H1 (cell line): ENCODE results near the gene CCL28. TPM values are rescaled to one million over a fixed set of nuclear protein-coding genes. Genes with fewer than 3 reads are reported as not detected.

ENCODE experiments used
- CTCF ChIA-PET: fragments of 300-600 bp; sonication (Branson Sonifier 250); formaldehyde crosslinking; loops from one replicate; lab custom pipeline; 2021; ENCODE audit not compliant: partially characterized antibody; lab: Charles Lee
- POLR2A ChIA-PET: fragments of 300-600 bp; sonication (Branson Sonifier 250); formaldehyde crosslinking; loops from one replicate; lab custom pipeline; 2021; ENCODE audit warnings: inconsistent platforms; ENCODE audit not compliant: partially characterized antibody; lab: Charles Lee
- DNase-seq, 2 experiments: peaks; one replicate each; pipeline versions ENCODE4 v3.0.0 to v3.0.0-alpha.2; 2010 to 2022; ENCODE audit warnings: low spot score in 2 of 2, low read depth in 1 of 2, mixed read lengths in 1 of 2
- FAIRE-seq: peaks from 2 replicates; lab custom pipeline; 2011; peaks lifted over from hg19 to GRCh38; lab: Jason Lieb, UNC
- H2AFZ ChIP-seq: 2 replicates; pipeline ENCODE4 v1.8.1; 2012; ENCODE audit warnings: low read length, inconsistent platforms
- H2AK5ac ChIP-seq: 2 replicates; pipeline ENCODE4 v1.6.1; 2013; ENCODE audit warnings: low read depth, low read length
- H2BK120ac ChIP-seq: replicated peaks from 2 replicates; pipeline ENCODE3; 2013; ENCODE audit warnings: low read depth, low read length, inconsistent platforms
- H2BK12ac ChIP-seq: 2 replicates; pipeline ENCODE4 v1.6.1; 2013; ENCODE audit warnings: low read depth, low read length
- H2BK15ac ChIP-seq: 2 replicates; pipeline ENCODE4 v1.6.1; 2013; ENCODE audit warnings: low read length
- H2BK20ac ChIP-seq: 2 replicates; pipeline ENCODE4 v1.6.1; 2013; ENCODE audit warnings: low read length
- H2BK5ac ChIP-seq: 2 replicates; pipeline ENCODE4 v1.6.1; 2013; ENCODE audit warnings: low read depth, low read length
- H3K14ac ChIP-seq: 2 replicates; pipeline ENCODE4 v1.6.1; 2013; ENCODE audit warnings: inconsistent platforms; ENCODE audit not compliant: insufficient read length
- H3K18ac ChIP-seq: 2 replicates; pipeline ENCODE4 v1.6.1; 2013; ENCODE audit warnings: low read length; ENCODE audit errors: extremely low read depth
- H3K23ac ChIP-seq: 2 replicates; pipeline ENCODE4 v1.6.1; 2013; ENCODE audit warnings: inconsistent platforms; ENCODE audit not compliant: insufficient read length
- H3K23me2 ChIP-seq: 2 replicates; pipeline ENCODE4 v1.6.1; 2013; ENCODE audit warnings: low read depth, low read length
- H3K27ac ChIP-seq: 2 replicates; pipeline ENCODE4 v1.6.1; 2011; ENCODE audit warnings: low read depth, low read length, inconsistent platforms
- H3K27me3 ChIP-seq, 4 experiments: replicated peaks in 1 of 4; 1 replicate in 1 of 4; 2 replicates in 3 of 4; pipeline versions ENCODE4 v1.6.1 to v1.8.1; 2011 to 2013; ENCODE audit warnings: low read length in 3 of 4, mild to moderate bottlenecking in 3 of 4, inconsistent platforms in 2 of 4, mixed read lengths in 2 of 4, moderate library complexity in 1 of 4; ENCODE audit not compliant: control insufficient read depth in 3 of 4, insufficient read depth in 3 of 4; ENCODE audit errors: extremely low read depth in 1 of 4
- H3K36me3 ChIP-seq, 4 experiments: 2 replicates each; pipeline versions ENCODE4 v1.6.1 to v1.8.1; 2011 to 2013; ENCODE audit warnings: mild to moderate bottlenecking in 4 of 4, low read length in 3 of 4, moderate library complexity in 2 of 4, control low read depth in 1 of 4, inconsistent platforms in 1 of 4; ENCODE audit not compliant: insufficient read depth in 4 of 4, control insufficient read depth in 2 of 4
- H3K4ac ChIP-seq: replicated peaks from 2 replicates; pipeline ENCODE3; 2013; ENCODE audit warnings: low read length, low read depth, mixed read lengths, inconsistent platforms; ENCODE audit not compliant: insufficient read length
- H3K4me1 ChIP-seq, 4 experiments: replicated peaks in 1 of 4; 1 replicate in 1 of 4; 2 replicates in 3 of 4; pipeline versions ENCODE4 v1.6.1 to v1.8.1; 2011 to 2013; ENCODE audit warnings: low read length in 3 of 4, inconsistent platforms in 2 of 4, mixed read lengths in 1 of 4; ENCODE audit not compliant: insufficient read depth in 4 of 4, control insufficient read depth in 3 of 4
- H3K4me2 ChIP-seq, 2 experiments: 2 replicates each; pipeline versions ENCODE4 v1.6.1 to v1.8.1; 2011 to 2013; ENCODE audit warnings: low read depth in 2 of 2, low read length in 2 of 2, control low read depth in 1 of 2, inconsistent platforms in 1 of 2, mild to moderate bottlenecking in 1 of 2; ENCODE audit not compliant: insufficient read depth in 1 of 2
- H3K4me3 ChIP-seq, 4 experiments: fragments of 200-600, 300-600 bp in 1 of 4; sonication (generic), shearing (Covaris generic), sonication (Bioruptor Twin) in 1 of 4; 2 replicates each; pipeline versions ENCODE4 v1.5.1 to v1.8.1; 2011 to 2016; ENCODE audit warnings: low read length in 4 of 4, low read depth in 3 of 4, control low read depth in 2 of 4, inconsistent platforms in 2 of 4, mild to moderate bottlenecking in 2 of 4, mixed read lengths in 1 of 4, moderate library complexity in 1 of 4; ENCODE audit not compliant: insufficient read depth in 2 of 4; ENCODE audit errors: extremely low read depth in 1 of 4
- H3K56ac ChIP-seq: replicated peaks from 2 replicates; pipeline ENCODE3; 2013; ENCODE audit warnings: low read depth, mild to moderate bottlenecking, mixed read lengths, low read length, inconsistent platforms; ENCODE audit not compliant: insufficient read length
- H3K79me1 ChIP-seq: 2 replicates; pipeline ENCODE4 v1.6.1; 2013; ENCODE audit warnings: low read depth, low read length, control low read depth
- H3K79me2 ChIP-seq, 2 experiments: 2 replicates each; pipeline versions ENCODE4 v1.6.1 to v1.8.1; 2012 to 2013; ENCODE audit warnings: low read length in 2 of 2, mild to moderate bottlenecking in 2 of 2, inconsistent platforms in 1 of 2; ENCODE audit not compliant: insufficient read depth in 2 of 2, control insufficient read depth in 1 of 2
- H3K9ac ChIP-seq, 4 experiments: replicated peaks in 1 of 4; 1 replicate in 1 of 4; 2 replicates in 3 of 4; pipeline versions ENCODE4 v1.6.1 to v1.8.1; 2011 to 2013; ENCODE audit warnings: low read depth in 3 of 4, low read length in 3 of 4, control low read depth in 2 of 4, mild to moderate bottlenecking in 2 of 4, moderate library complexity in 2 of 4, inconsistent platforms in 1 of 4; ENCODE audit errors: extremely low read depth in 1 of 4
- H3K9me3 ChIP-seq, 2 experiments: 2 replicates each; pipeline versions ENCODE4 v1.6.1 to v1.8.1; 2012 to 2013; ENCODE audit warnings: mild to moderate bottlenecking in 2 of 2, moderate library complexity in 2 of 2, control low read depth in 1 of 2, inconsistent platforms in 1 of 2, low read depth in 1 of 2, low read length in 1 of 2, mixed read lengths in 1 of 2; ENCODE audit not compliant: insufficient read depth in 2 of 2
- H4K20me1 ChIP-seq, 2 experiments: replicated peaks in 1 of 2; 2 replicates each; pipeline versions ENCODE3 to v1.8.1; 2011 to 2013; ENCODE audit warnings: inconsistent platforms in 2 of 2, low read length in 2 of 2, mild to moderate bottlenecking in 1 of 2; ENCODE audit not compliant: insufficient read depth in 2 of 2, control insufficient read depth in 1 of 2
- H4K5ac ChIP-seq: 2 replicates; pipeline ENCODE4 v1.6.1; 2013; ENCODE audit warnings: low read length, low read depth, mixed read lengths, inconsistent platforms; ENCODE audit not compliant: insufficient read length
- H4K8ac ChIP-seq: 2 replicates; pipeline ENCODE4 v1.8.0; 2013; ENCODE audit warnings: mild to moderate bottlenecking, moderate library complexity, low read length, inconsistent platforms; ENCODE audit not compliant: insufficient read depth; ENCODE audit errors: extremely low read depth
- H4K91ac ChIP-seq: replicated peaks from 2 replicates; pipeline ENCODE3; 2013; ENCODE audit warnings: low read length, mixed read lengths, inconsistent platforms; ENCODE audit not compliant: insufficient read length
- GABPA ChIP-seq: IDR thresholded peaks from 2 replicates; pipeline ENCODE4 v1.6.1; 2011; ENCODE audit warnings: mild to moderate bottlenecking, low read length, moderate library complexity, borderline replicate concordance; ENCODE audit not compliant: insufficient read depth
- HDAC6 ChIP-seq: IDR thresholded peaks from one replicate; pipeline ENCODE4 v1.7.1; 2012; ENCODE audit warnings: low read depth, mild to moderate bottlenecking, inconsistent platforms, low read length, moderate library complexity
- JUN ChIP-seq: IDR thresholded peaks from 2 replicates; pipeline ENCODE4 v1.6.1; 2011; ENCODE audit warnings: low read depth, mild to moderate bottlenecking, improper control_type of control experiment, low read length
- TBP ChIP-seq: IDR thresholded peaks from 2 replicates; pipeline ENCODE4 v1.6.1; 2011; ENCODE audit warnings: low read depth, low read length, improper control_type of control experiment
- WGBS, 2 experiments: shearing (Covaris generic) in 1 of 2; methylation state at CpG; one replicate each; pipeline versions ENCODE4 v1.1.6 to v1.1.7; 2013 to 2015; ENCODE audit warnings: low lambda C conversion rate in 2 of 2, mixed read lengths in 2 of 2, inconsistent platforms in 1 of 2, low coverage in 1 of 2, missing lambda C conversion rate in 1 of 2; ENCODE audit not compliant: insufficient replicate concordance in 2 of 2, insufficient coverage in 1 of 2, insufficient read length in 1 of 2; ENCODE audit errors: extremely low coverage in 1 of 2, missing lambda C conversion rate in 1 of 2; 5-methylcytosine and 5-hydroxymethylcytosine counted together
- polyA plus RNA-seq, 7 experiments: library from polyadenylated mRNA; depleted of rRNA in 3 of 7; stranded (reverse) in 5 of 7; unstranded in 2 of 7; fragments of >200 nt in 5 of 7; fragments of 200-250 nt in 2 of 7; gene quantifications; 1 replicate in 5 of 7; 2 replicates in 1 of 7; 4 replicates in 1 of 7; pipeline versions ENCODE4 v1.2.1 to v1.2.3, GENCODE V29; 2011 to 2013; ENCODE audit warnings: missing spikeins in 2 of 7, mixed read lengths in 2 of 7
- total RNA-seq: library from RNA; stranded (reverse); fragmentation: NEBNext Ultra II Directional; extraction: Animal tissue kit (Norgen Biotek cat#: 25700); gene quantifications from 2 replicates; pipeline ENCODE4 v1.2.1, GENCODE V29; 2021

CCL28 gene
- total and polyA plus RNA-seq, 2 of the 8 experiments (the other 6 are each of a cell fraction or from before 2014, with no cell fraction given), result 0.95 TPM; not detected in 1

- no peak overlapping the region for H3K9ac ChIP-seq
- no peaks in the 10 kb centered on the region for H3K4me1 ChIP-seq
- ChIA-PET CTCF (interaction anchor here (1.2 to 2.7 kb wide), 2 partner anchors 19 to 184 kb away, joined by 3 to 13 read pairs; no protein-coding TSS in a partner anchor), POLR2A (no interaction called here)
- H3K79me1 ChIP-seq, result no peaks in the 10 kb centered on the region
- no peak overlapping the region for H2BK5ac ChIP-seq
- 96% methylated on average over 2 of the region's 2 CpGs; no CpG with 5 or more reads in 1 of the 2 experiments for WGBS, 2 experiments
- no peaks in the 10 kb centered on the region for H3K79me2 ChIP-seq
- H2AK5ac ChIP-seq, result no peak overlapping the region
- DNase-seq (no peak), FAIRE-seq (no peak)
- H3K23me2 ChIP-seq, result no peaks in the 10 kb centered on the region
- H4K91ac ChIP-seq, result no peak overlapping the region
- H3K56ac ChIP-seq, result no peak overlapping the region
- H3K36me3 ChIP-seq, result no peaks in the 10 kb centered on the region
- no peaks in the 10 kb centered on the region for H3K27me3 ChIP-seq
- no peak overlapping the region for H3K4me2 ChIP-seq
- no peak overlapping the region for H2BK12ac ChIP-seq
- no peak overlapping the region for H2BK120ac ChIP-seq
- H4K8ac ChIP-seq, result no peak overlapping the region
- H3K14ac ChIP-seq, result no peak overlapping the region
- no peaks in the 10 kb centered on the region for H3K9me3 ChIP-seq
- no peak overlapping the region for H4K5ac ChIP-seq
- H2AFZ ChIP-seq, result no peak overlapping the region
- no peak overlapping the region for H3K23ac ChIP-seq
- H4K20me1 ChIP-seq, result no peaks in the 10 kb centered on the region
- no peak overlapping the region for H2BK20ac ChIP-seq
- no peak overlapping the region for H2BK15ac ChIP-seq
- no peak overlapping the region for H3K27ac ChIP-seq
- no peak overlapping the region for H3K4ac ChIP-seq
- H3K4me3 ChIP-seq, result no peak overlapping the region
- no peak overlapping the region for H3K18ac ChIP-seq
- no peak for TF ChIP-seq GABPA
- no peak for TF ChIP-seq HDAC6
- no peak for TF ChIP-seq TBP
- TF ChIP-seq JUN, result no peak
Measured at GRCh38 chr5:43409809-43410271, 2.4 kb downstream of the CCL28 start.
